NCI-H146 treated with DMSO at 0.1 percent for 48 hours (cell line): Measurements from ENCODE around the gene EPB41L1.

Source experiments
- DNase-seq: peaks from one replicate; lab custom pipeline; 2025; ENCODE audit not compliant: unreplicated experiment; lab: John Stamatoyannopoulos, UW

EPB41L1 gene

GRCh38 chr20:36154700-36155628 lies at the start of gene EPB41L1:
Gene EPB41L1 (plus strand): TSS chr20:36154740. CDS start chr20:36173778, 19,038 bp downstream.
- no peak for DNase-seq

GRCh38 chr20:36104856-36105255 lies 49.7 kb upstream of the EPB41L1 start:
- DNase-seq = no peak

GRCh38 chr20:36105711-36106226 lies 48.8 kb upstream of the EPB41L1 start:
- peak; percentile 45 for DNase-seq

- no peak for DNase-seq
Observed at GRCh38 chr20:36106606-36107005, 47.9 kb upstream of the EPB41L1 start.

GRCh38 chr20:36107881-36108280 lies 46.7 kb upstream of the EPB41L1 start:
- DNase-seq = no peak

- DNase-seq = no peak
Observed at GRCh38 chr20:36109251-36109947, 45.1 kb upstream of the EPB41L1 start.

- DNase-seq = no peak
Observed at GRCh38 chr20:36110994-36111393, 43.5 kb upstream of the EPB41L1 start.

- no peak for DNase-seq
Observed at GRCh38 chr20:36112112-36112511, 42.4 kb upstream of the EPB41L1 start.

GRCh38 chr20:36113036-36113435 lies 41.5 kb upstream of the EPB41L1 start:
- no peak for DNase-seq

- DNase-seq = no peak
Observed at GRCh38 chr20:36113566-36114250, 40.8 kb upstream of the EPB41L1 start.

GRCh38 chr20:36114707-36115106 lies 39.8 kb upstream of the EPB41L1 start:
- DNase-seq = no peak

- DNase-seq = no peak
Observed at GRCh38 chr20:36115925-36116324, 38.6 kb upstream of the EPB41L1 start.

- DNase-seq = no peak
Observed at GRCh38 chr20:36116807-36117441, 37.6 kb upstream of the EPB41L1 start.

- no peak for DNase-seq
Observed at GRCh38 chr20:36117638-36118037, 36.9 kb upstream of the EPB41L1 start.

GRCh38 chr20:36118371-36118770 lies 36.2 kb upstream of the EPB41L1 start:
- no peak for DNase-seq

GRCh38 chr20:36119537-36119936 lies 35.0 kb upstream of the EPB41L1 start:
- no peak for DNase-seq

GRCh38 chr20:36120241-36120640 lies 34.3 kb upstream of the EPB41L1 start:
- DNase-seq = no peak

GRCh38 chr20:36120991-36121390 lies 33.5 kb upstream of the EPB41L1 start:
- no peak for DNase-seq

GRCh38 chr20:36121981-36122930 lies 32.3 kb upstream of the EPB41L1 start:
- DNase-seq = no peak

GRCh38 chr20:36122931-36123288 lies 31.6 kb upstream of the EPB41L1 start:
- DNase-seq = no peak
